HL-60 (cell line): ENCODE results near the gene DLG4.

Source experiments
- CTCF ChIP-seq: IDR thresholded peaks from one replicate; pipeline ENCODE4 v1.5.1; 2011; ENCODE audit warnings: low read length, control low read depth, inconsistent platforms; ENCODE audit not compliant: insufficient read depth
- GABPA ChIP-seq: IDR thresholded peaks from 2 replicates; pipeline ENCODE4 v1.6.1; 2012; ENCODE audit warnings: low read depth
- POLR2AphosphoS5 ChIP-seq: IDR thresholded peaks from 2 replicates; pipeline ENCODE4 v1.6.1; 2012; ENCODE audit warnings: low read depth
- REST ChIP-seq: IDR thresholded peaks from 2 replicates; pipeline ENCODE4 v1.6.1; 2012; ENCODE audit warnings: low read depth; ENCODE audit not compliant: insufficient replicate concordance
- SPI1 ChIP-seq: IDR thresholded peaks from 2 replicates; pipeline ENCODE4 v1.6.1; 2012; ENCODE audit warnings: low read depth, mild to moderate bottlenecking, borderline replicate concordance

DNA sequence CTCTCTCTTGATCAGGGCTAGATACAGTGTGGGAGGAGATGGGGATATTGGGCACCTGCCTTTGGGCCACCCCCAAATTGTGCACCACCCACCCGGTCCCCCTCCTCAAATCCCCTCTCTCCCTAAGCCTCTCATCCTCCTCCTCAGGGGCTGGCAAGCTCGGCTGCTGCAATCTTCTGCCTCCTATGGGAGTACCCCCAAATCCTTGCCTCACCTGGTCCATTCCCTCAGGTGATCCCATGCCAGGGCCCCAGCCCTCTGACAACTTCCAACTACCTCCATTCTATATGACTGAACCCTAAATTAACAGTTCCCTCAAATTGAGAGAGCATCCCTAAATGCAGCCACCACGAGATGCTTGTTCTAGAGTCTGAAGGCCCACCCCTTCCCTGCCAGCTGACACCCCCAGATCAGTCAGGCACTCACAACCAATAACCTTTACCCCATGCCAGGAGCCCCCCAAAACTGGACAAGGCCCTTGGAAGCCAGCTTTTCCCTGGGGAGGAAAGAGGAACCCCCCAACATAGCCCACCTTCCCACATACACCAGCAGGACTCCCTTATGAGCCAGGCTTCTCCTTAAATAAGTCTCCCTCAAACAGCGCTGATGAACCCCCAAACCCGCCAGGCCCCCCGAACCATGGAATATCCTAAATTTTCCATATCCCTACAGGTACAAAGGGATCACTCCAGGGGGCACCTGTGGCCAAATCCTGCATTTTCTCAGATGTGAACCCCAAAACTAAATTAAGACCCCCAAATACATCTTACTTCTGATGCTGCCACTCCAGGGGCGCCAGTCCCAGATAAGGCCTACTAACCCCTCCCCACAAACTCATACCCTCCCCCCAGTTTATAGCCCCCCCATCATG lies 3.2 kb downstream of the DLG4 start:
- TF ChIP-seq CTCF, result no peak
- TF ChIP-seq GABPA, result no peak
- TF ChIP-seq POLR2AphosphoS5, result no peak
- TF ChIP-seq REST, result no peak
- TF ChIP-seq SPI1, result no peak
